Adrenal gland (tissue), 12 donors: ENCODE data around the gene ATF6B. TPM values are rescaled to one million over a fixed set of nuclear protein-coding genes. Genes with fewer than 3 reads are reported as not detected.

Source experiments
- DNase-seq, 7 donors: peaks; one replicate each; pipeline ENCODE4 v3.0.0-alpha.2; 2019 to 2020
- H3K27ac ChIP-seq, 5 donors: fragments of 200-600 bp; sonication (generic) in 4 of 5; 1 replicate in 3 of 5; 2 replicates in 2 of 5; pipeline versions ENCODE4 v1.5.1 to v1.8.0; 2016 to 2020; ENCODE audit warnings: mild to moderate bottlenecking in 1 of 5
- H3K27me3 ChIP-seq: fragments of 200-600 bp; 2 replicates; pipeline ENCODE4 v1.8.0; 2021
- H3K36me3 ChIP-seq, 2 donors: fragments of 200-600 bp; replicated peaks in 1 of 2; 1 replicate in 1 of 2; 2 replicates in 1 of 2; pipeline versions ENCODE4 v1.5.1 to v1.8.0; 2018 to 2022
- H3K4me1 ChIP-seq, 2 donors: fragments of 200-600 bp; replicated peaks in 1 of 2; 1 replicate in 1 of 2; 2 replicates in 1 of 2; pipeline versions ENCODE4 v1.5.1 to v1.8.0; 2018 to 2021
- H3K4me3 ChIP-seq, 4 donors: fragments of 200-600 bp; sonication (generic) in 3 of 4; one replicate each; pipeline ENCODE4 v1.5.1; 2016 to 2018
- H3K9me3 ChIP-seq, 3 donors: fragments of 200-600 bp; sonication (generic) in 1 of 3; replicated peaks in 1 of 3; 1 replicate in 2 of 3; 2 replicates in 1 of 3; pipeline versions ENCODE4 v1.5.1 to v1.8.0; 2016 to 2021
- POLR2A ChIP-seq, 2 donors: fragments of 450-650 bp; IDR thresholded peaks; one replicate each; pipeline ENCODE4 v1.6.1; 2017; ENCODE audit warnings: antibody characterized with exemption in 2 of 2, mild to moderate bottlenecking in 2 of 2, moderate library complexity in 1 of 2
- WGBS, 4 donors: extraction: QIAGEN DNeasy Blood & Tissue Kit in 2 of 4; methylation state at CpG; one replicate each; pipeline versions ENCODE4 v1.1.5 to v1.1.7; 2013 to 2017; 5-methylcytosine and 5-hydroxymethylcytosine counted together
- intact Hi-C, 2 donors: fragments of 100-400 bp; cut with DNase I; formaldehyde crosslinking; loops; one replicate each; pipeline versions ENCODE4 v1.14.1 to v1.15.0; 2022 to 2023
- polyA plus RNA-seq, 3 donors: library from polyadenylated mRNA; stranded (reverse); fragments of 200-250 nt in 2 of 3; fragments of 350-450 nt in 1 of 3; fragmentation: Illumina TruSeq in 1 of 3; extraction: RNeasy Lipid Tissue Mini Kit (QIAGEN cat#74804) in 1 of 3; gene quantifications; one replicate each; pipeline ENCODE4 v1.2.3, GENCODE V29; 2013 to 2014
- total RNA-seq, 9 donors: library from RNA; depleted of rRNA in 4 of 9; stranded (reverse); fragments of >200 nt in 4 of 9; fragments of 120-200 nt in 1 of 9; fragmentation: NEBNext Ultra II Directional in 1 of 9; extraction: Animal tissue kit (Norgen Biotek cat#: 25700) in 1 of 9; gene quantifications; one replicate each; pipeline versions ENCODE4 v1.1.0 to v1.2.4, GENCODE V29; 2013 to 2023
- TF ChIP-seq, protein P1 (sequence below), 6 experiments: fragments of 450-650 bp in 4 of 6; fragments of 200-600 bp in 2 of 6; sonication (generic) in 1 of 6; IDR thresholded peaks; 1 replicate in 5 of 6; 2 replicates in 1 of 6; pipeline versions ENCODE4 v1.5.1 to v1.8.0; 2016 to 2021; ENCODE audit warnings: antibody characterized with exemption in 6 of 6, mild to moderate bottlenecking in 2 of 6, moderate library complexity in 1 of 6
- donor health status: healthy with polysubstance abuse.
- donor health status: Bipolar disorder and iron deficiency.
- donor health status: DM: yes; HTN: yes; CAD: no.
- donor health status: DM: no; HTN: no; CAD: no.
- donor health status: DM: no; HTN: no; CAD: no.
- donor health status: DM: yes; HTN: yes; CAD: no.

The ATF6B gene
- total and polyA plus RNA-seq, 12 donors, result 17.7 to 136 (median 44.2) TPM

DNA sequence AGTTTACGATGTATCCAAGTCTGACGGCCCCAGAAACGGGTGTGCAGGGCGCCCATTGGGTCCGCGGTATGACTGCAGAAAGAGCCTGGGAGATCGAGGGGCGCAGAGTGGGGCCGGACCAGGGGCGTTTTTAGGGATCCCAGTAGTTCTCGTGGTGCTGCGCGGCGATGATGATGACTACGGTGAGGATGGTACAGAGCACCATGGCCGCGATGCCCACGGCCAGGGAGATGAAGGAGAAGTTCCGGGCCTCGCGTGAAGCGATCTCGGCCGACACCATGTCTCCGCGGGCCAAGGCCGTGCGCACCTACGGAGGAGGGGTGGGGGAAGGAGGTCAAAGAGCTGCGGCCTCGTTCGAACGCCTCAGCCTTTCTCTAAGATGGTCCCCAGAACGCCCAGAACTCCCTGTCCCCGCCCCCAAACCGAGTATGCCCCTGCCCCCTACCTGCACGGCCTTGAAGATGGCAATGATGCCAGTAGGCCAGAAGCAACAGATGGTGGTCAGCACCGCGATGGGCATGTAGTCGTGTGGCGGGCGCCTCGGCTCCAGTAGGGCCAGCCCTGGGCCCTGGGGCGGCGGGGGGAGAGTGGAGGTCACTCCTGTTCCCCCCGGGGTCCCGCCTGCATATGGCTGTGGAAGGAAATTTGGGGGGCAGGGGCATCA, 21.2 kb upstream of the ATF6B start:
- no peaks in the 10 kb centered on the region for H3K36me3 ChIP-seq
- intact Hi-C loops, result no loop called here
- 50 to 65% (median 59%) methylated on average over 18 to 47 of the region's 47 CpGs for WGBS, 4 donors
- H3K4me1 ChIP-seq, result peaks cover 7 to 13% of the 10 kb centered on the region in 2 donors
- H3K4me3 ChIP-seq, result peak overlapping the region in 1 of 4 donors; percentile 29
- TF ChIP-seq POLR2A (IDR thresholded peaks at IDR 0.05), result no peak
- no peaks in the 10 kb centered on the region for H3K27me3 ChIP-seq
- DNase-seq, result no peak
- no peaks in the 10 kb centered on the region for H3K9me3 ChIP-seq
- no peak overlapping the region for H3K27ac ChIP-seq

GRCh38 chr6:32148289-32149091, 20.4 kb upstream of the ATF6B start:
- Histone ChIP-seq H3K4me3 (peak overlapping the region in 1 of 4 donors; percentile 29), H3K27ac (no peak overlapping the region), H3K27me3 (no peaks in the 10 kb centered on the region), H3K4me1 (peaks cover 7 to 13% of the 10 kb centered on the region in 2 donors), H3K9me3 (no peaks in the 10 kb centered on the region), H3K36me3 (no peaks in the 10 kb centered on the region)
- WGBS, 4 donors, result 47 to 57% (median 49%) methylated on average over 38 to 39 of the region's 39 CpGs
- intact Hi-C loops, result no loop called here
- peak; percentile 52 to 81 (median 63) for DNase-seq
- no peak for TF ChIP-seq POLR2A (IDR thresholded peaks at IDR 0.05)
- TF ChIP-seq, protein P1, sequence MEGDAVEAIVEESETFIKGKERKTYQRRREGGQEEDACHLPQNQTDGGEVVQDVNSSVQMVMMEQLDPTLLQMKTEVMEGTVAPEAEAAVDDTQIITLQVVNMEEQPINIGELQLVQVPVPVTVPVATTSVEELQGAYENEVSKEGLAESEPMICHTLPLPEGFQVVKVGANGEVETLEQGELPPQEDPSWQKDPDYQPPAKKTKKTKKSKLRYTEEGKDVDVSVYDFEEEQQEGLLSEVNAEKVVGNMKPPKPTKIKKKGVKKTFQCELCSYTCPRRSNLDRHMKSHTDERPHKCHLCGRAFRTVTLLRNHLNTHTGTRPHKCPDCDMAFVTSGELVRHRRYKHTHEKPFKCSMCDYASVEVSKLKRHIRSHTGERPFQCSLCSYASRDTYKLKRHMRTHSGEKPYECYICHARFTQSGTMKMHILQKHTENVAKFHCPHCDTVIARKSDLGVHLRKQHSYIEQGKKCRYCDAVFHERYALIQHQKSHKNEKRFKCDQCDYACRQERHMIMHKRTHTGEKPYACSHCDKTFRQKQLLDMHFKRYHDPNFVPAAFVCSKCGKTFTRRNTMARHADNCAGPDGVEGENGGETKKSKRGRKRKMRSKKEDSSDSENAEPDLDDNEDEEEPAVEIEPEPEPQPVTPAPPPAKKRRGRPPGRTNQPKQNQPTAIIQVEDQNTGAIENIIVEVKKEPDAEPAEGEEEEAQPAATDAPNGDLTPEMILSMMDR (IDR thresholded peaks at IDR 0.05), result no peak

- intact Hi-C loops, result no loop called here
- Histone ChIP-seq H3K27ac (no peak overlapping the region), H3K27me3 (no peaks in the 10 kb centered on the region), H3K4me1 (peaks cover 1 to 5% of the 10 kb centered on the region in 2 donors), H3K4me3 (no peak overlapping the region), H3K9me3 (no peaks in the 10 kb centered on the region), H3K36me3 (no peaks in the 10 kb centered on the region)
- DNase-seq, result no peak
- 86 to 96% (median 93%) methylated on average over 4 of the region's 4 CpGs for WGBS, 4 donors
- TF ChIP-seq POLR2A (IDR thresholded peaks at IDR 0.05), result no peak
- TF ChIP-seq, protein P1 (IDR thresholded peaks at IDR 0.05), result no peak
Observed at GRCh38 chr6:32147401-32148132, 19.5 kb upstream of the ATF6B start.

DNA sequence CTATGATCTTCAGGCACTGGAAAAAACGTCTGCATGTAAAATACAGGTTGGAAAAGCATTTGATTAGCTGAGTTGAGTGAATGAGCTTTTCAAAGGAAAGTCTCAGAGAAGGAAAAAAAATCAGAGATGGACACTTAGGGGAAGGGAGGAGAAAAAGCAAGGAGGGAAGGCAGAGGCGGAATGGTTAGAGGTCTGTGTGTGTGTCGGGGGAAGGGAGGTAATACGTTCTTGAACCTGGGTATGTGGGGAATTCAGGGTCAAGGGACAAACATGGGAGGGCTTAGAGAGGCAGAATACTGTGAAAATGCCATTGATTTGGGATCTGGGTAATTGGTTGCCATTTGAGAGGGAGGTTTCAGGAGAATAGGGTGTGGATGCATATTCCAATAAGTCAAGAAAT, 18.6 kb upstream of the ATF6B start:
- 38 to 56% (median 52%) methylated on average over 4 of the region's 4 CpGs for WGBS, 4 donors
- intact Hi-C loops, result no loop called here
- no peaks in the 10 kb centered on the region for H3K36me3 ChIP-seq
- no peak overlapping the region for H3K4me3 ChIP-seq
- H3K27ac ChIP-seq, result no peak overlapping the region
- DNase-seq, result no peak
- H3K4me1 ChIP-seq, result no peaks in the 10 kb centered on the region
- no peaks in the 10 kb centered on the region for H3K9me3 ChIP-seq
- no peaks in the 10 kb centered on the region for H3K27me3 ChIP-seq
- TF ChIP-seq, protein P1 (IDR thresholded peaks at IDR 0.05), result no peak
- TF ChIP-seq POLR2A (IDR thresholded peaks at IDR 0.05), result no peak
